Myocyte (in vitro differentiated cells): ENCODE data around the gene KRT2. TPM values are rescaled to one million over a fixed set of nuclear protein-coding genes. Genes with fewer than 3 reads are reported as not detected.

Source experiments
- DNase-seq: peaks from one replicate; pipeline ENCODE4 v3.0.0-alpha.2; 2012; ENCODE audit warnings: low read depth
- total RNA-seq: library from RNA; depleted of rRNA; stranded (reverse); fragments of >200 nt; gene quantifications from 2 replicates; pipeline ENCODE4 v1.2.3, GENCODE V29; 2014

Gene KRT2
- total RNA-seq, 1 donor from 2014 or later = not detected

DNA sequence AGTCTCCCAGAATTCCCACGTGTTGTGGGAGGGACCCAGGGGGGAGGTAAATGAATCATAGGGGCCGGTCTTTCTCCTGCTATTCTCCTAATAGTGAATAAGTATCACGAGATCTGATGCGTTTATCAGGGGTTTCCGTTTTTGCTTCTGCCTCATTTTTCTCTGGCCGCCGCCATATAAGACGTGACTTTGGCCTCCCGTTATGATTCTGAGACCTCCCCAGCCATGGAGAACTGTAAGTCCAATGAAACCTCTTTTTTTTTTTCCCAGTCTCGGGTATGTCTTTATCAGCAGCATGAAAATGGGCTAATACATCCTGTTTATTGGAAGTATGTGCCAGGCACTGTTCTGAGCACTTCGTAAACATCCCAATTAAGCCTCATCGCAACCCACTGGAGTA lies 51.5 kb downstream of the KRT2 start:
- DNase-seq = no peak

DNA sequence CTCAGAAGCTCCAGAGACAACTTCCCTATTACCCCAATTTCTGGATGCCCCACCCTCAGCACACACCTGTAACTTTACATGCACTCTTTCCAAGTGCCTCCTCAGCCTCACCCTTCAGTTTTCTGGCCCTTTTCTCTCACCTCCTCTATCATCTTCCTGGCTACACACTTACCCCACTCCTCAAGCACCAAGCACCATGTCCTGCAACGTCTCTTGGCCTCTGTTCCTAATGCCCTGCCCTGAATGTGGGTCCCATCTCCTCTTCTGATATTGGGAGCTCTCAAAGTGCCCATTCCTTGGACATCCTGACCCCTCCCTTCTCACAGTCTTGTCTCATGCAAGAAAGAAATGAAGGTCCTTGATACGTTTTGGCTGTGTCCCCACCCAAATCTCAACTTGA lies 51.9 kb downstream of the KRT2 start:
- no peak for DNase-seq

DNA sequence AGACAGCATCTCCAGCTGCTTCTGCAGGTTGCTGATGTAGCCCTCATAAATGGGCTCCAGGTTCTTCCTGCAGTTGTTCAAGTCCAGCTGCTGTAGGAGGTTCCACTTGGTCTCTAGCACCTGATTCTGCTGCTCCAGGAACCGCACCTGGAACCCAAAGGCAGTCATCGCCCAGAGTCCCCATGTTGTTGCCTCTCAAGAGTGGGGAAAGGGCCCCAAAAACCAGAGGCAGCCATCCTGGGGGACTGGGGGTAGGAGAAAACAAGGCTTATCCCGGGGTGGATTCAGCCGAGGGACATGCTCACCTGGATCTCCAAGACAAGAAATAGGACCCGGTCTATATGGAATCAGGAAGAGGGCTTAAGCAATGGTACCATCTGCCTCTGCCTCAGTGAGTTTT lies 53.0 kb downstream of the KRT2 start:
- no peak for DNase-seq

Other genes starting within 250 kb of the KRT2 start
- not detected in 2 replicates for gene KRT82, start 245.9 kb downstream of the KRT2 start, total RNA-seq
- gene KRT75, start 217.8 kb downstream of the KRT2 start, total RNA-seq = not detected in 2 replicates
- gene KRT6B, start 200.1 kb downstream of the KRT2 start, total RNA-seq = not detected in 2 replicates
- gene KRT6C, start 178.4 kb downstream of the KRT2 start, total RNA-seq = not detected in 2 replicates
- not detected in 2 replicates for gene KRT6A, start 159.0 kb downstream of the KRT2 start, total RNA-seq
- 2.8 and 3.3 TPM in 2 replicates for gene KRT5, start 131.8 kb downstream of the KRT2 start, total RNA-seq
- not detected in 2 replicates for gene KRT71, start 99.1 kb downstream of the KRT2 start, total RNA-seq
- gene KRT74, start 78.4 kb downstream of the KRT2 start, total RNA-seq = not detected in 2 replicates
- gene KRT72, start 50.7 kb downstream of the KRT2 start, total RNA-seq = not detected in 2 replicates
- not detected in 2 replicates for gene KRT73, start 33.7 kb downstream of the KRT2 start, total RNA-seq
- not detected in 2 replicates for gene KRT1, start 28.2 kb upstream of the KRT2 start, total RNA-seq
- not detected in 2 replicates for gene KRT77, start 51.3 kb upstream of the KRT2 start, total RNA-seq
- not detected in 2 replicates for gene KRT76, start 125.1 kb upstream of the KRT2 start, total RNA-seq
- gene KRT3, start 143.9 kb upstream of the KRT2 start, total RNA-seq = not detected in 2 replicates
- not detected in 2 replicates for gene KRT4, start 161.9 kb upstream of the KRT2 start, total RNA-seq
- gene KRT79, start 182.1 kb upstream of the KRT2 start, total RNA-seq = not detected in 2 replicates
- gene KRT78, start 196.8 kb upstream of the KRT2 start, total RNA-seq = not detected in 2 replicates